SK-N-SH (cell line): ENCODE data around the gene UBE3D. TPM values are rescaled to one million over a fixed set of nuclear protein-coding genes. Genes with fewer than 3 reads are reported as not detected.
A peak's percentile ranks its signal among the peaks of the same experiment; 100 is the strongest.

Experiments
- CTCF ChIA-PET: fragments of 300-600, 350-600 bp; formaldehyde crosslinking; extraction: SDS; loops from one replicate; lab custom pipeline; 2021; lab: Yijun Ruan, JAX
- POLR2A ChIA-PET: fragments of 350-600 bp; sonication (Branson Sonifier 250); formaldehyde crosslinking; extraction: SDS; loops from one replicate; lab custom pipeline; 2020; ENCODE audit warnings: antibody characterized with exemption, inconsistent platforms; lab: Yijun Ruan, JAX
- DNase-seq: peaks from one replicate; pipeline ENCODE4 v3.0.0; 2012
- H2AFZ ChIP-seq: fragments of 200-600 bp; sonication (generic); 2 replicates; pipeline ENCODE4 v1.8.1; 2016; ENCODE audit warnings: antibody characterized with exemption, mild to moderate bottlenecking, low read depth
- H3F3A ChIP-seq: fragments of 200-600 bp; sonication (generic); replicated peaks from 2 replicates; pipeline ENCODE3; 2016; ENCODE audit warnings: antibody characterized with exemption, mild to moderate bottlenecking; ENCODE audit not compliant: insufficient read depth
- H3K27ac ChIP-seq, 2 experiments: fragments of 200-500 bp in 1 of 2; fragments of 200-600 bp in 1 of 2; sonication (Bioruptor generic) in 1 of 2; sonication (generic), shearing (Covaris generic) in 1 of 2; 2 replicates each; pipeline versions ENCODE4 v1.5.1 to v1.6.1; 2014 to 2016; ENCODE audit warnings: low read depth in 2 of 2, inconsistent platforms in 1 of 2, low read length in 1 of 2, mild to moderate bottlenecking in 1 of 2, mixed read lengths in 1 of 2
- H3K27me3 ChIP-seq: fragments of 200-600 bp; sonication (generic), shearing (Covaris generic); 2 replicates; pipeline ENCODE4 v1.6.1; 2016; ENCODE audit warnings: mixed run types; ENCODE audit not compliant: insufficient read depth
- H3K36me3 ChIP-seq, 2 experiments: fragments of 200-500 bp in 1 of 2; fragments of 200-600 bp in 1 of 2; sonication (Bioruptor generic) in 1 of 2; sonication (generic) in 1 of 2; replicated peaks in 1 of 2; 2 replicates each; pipeline versions ENCODE3 to v1.5.1; 2014 to 2016; ENCODE audit warnings: low read length in 1 of 2, mild to moderate bottlenecking in 1 of 2; ENCODE audit not compliant: insufficient read depth in 2 of 2, control insufficient read depth in 1 of 2
- H3K4me1 ChIP-seq, 2 experiments: fragments of 200-500 bp in 1 of 2; fragments of 200-600 bp in 1 of 2; sonication (Bioruptor generic) in 1 of 2; sonication (generic), shearing (Covaris generic) in 1 of 2; 2 replicates each; pipeline versions ENCODE4 v1.5.1 to v1.6.1; 2014 to 2016; ENCODE audit warnings: low read depth in 1 of 2, low read length in 1 of 2, mixed run types in 1 of 2; ENCODE audit not compliant: insufficient read depth in 2 of 2, control insufficient read depth in 1 of 2
- H3K4me2 ChIP-seq: fragments of 200-600 bp; sonication (generic), shearing (Covaris generic); 2 replicates; pipeline ENCODE4 v1.6.1; 2017; ENCODE audit warnings: mixed run types
- H3K4me3 ChIP-seq, 2 experiments: fragments of 200-500 bp in 1 of 2; fragments of 200-600 bp in 1 of 2; sonication (Bioruptor generic) in 1 of 2; sonication (generic), shearing (Covaris generic) in 1 of 2; 2 replicates each; pipeline versions ENCODE4 v1.5.1 to v1.8.1; 2014 to 2016; ENCODE audit warnings: low read depth in 2 of 2, inconsistent platforms in 1 of 2, low read length in 1 of 2, mild to moderate bottlenecking in 1 of 2, mixed read lengths in 1 of 2, moderate library complexity in 1 of 2
- H3K79me2 ChIP-seq: fragments of 200-600 bp; sonication (generic); 2 replicates; pipeline ENCODE4 v1.8.1; 2017; ENCODE audit warnings: mild to moderate bottlenecking; ENCODE audit not compliant: insufficient read depth
- H3K9ac ChIP-seq: fragments of 200-600 bp; sonication (generic); 2 replicates; pipeline ENCODE4 v1.6.1; 2017; ENCODE audit warnings: mixed run types
- H3K9me2 ChIP-seq: fragments of 200-600 bp; sonication (generic); 2 replicates; pipeline ENCODE4 v1.6.1; 2017; ENCODE audit warnings: mixed run types
- H3K9me3 ChIP-seq: fragments of 200-600 bp; sonication (generic); 2 replicates; pipeline ENCODE4 v1.6.1; 2017; ENCODE audit warnings: mixed run types, mild to moderate bottlenecking, moderate library complexity
- H4K20me1 ChIP-seq: fragments of 200-600 bp; sonication (generic); 2 replicates; pipeline ENCODE4 v1.6.1; 2017; ENCODE audit warnings: mild to moderate bottlenecking, mixed run types; ENCODE audit not compliant: insufficient read depth
- CHD2 ChIP-seq: fragments of 150-350 bp; IDR thresholded peaks from 2 replicates; pipeline ENCODE4 v1.6.1; 2018; ENCODE audit warnings: low read length; ENCODE audit not compliant: partially characterized antibody
- ELF1 ChIP-seq: IDR thresholded peaks from 2 replicates; pipeline ENCODE4 v1.4.0; 2012
- EZH2phosphoT487 ChIP-seq: fragments of 200-600 bp; sonication (generic); IDR thresholded peaks from 2 replicates; pipeline ENCODE4 v1.6.1; 2017; ENCODE audit warnings: low read depth, mixed run types, mild to moderate bottlenecking, antibody characterized with exemption, moderate library complexity, borderline replicate concordance
- FOSL2 ChIP-seq: IDR thresholded peaks from 2 replicates; pipeline ENCODE4 v1.4.0; 2012; ENCODE audit warnings: low read depth, mild to moderate bottlenecking, moderate library complexity, borderline replicate concordance
- GABPA ChIP-seq: IDR thresholded peaks from 2 replicates; pipeline ENCODE4 v1.4.0; 2012; ENCODE audit warnings: low read depth, mild to moderate bottlenecking
- IRF3 ChIP-seq: fragments of 150-350 bp; IDR thresholded peaks from 2 replicates; pipeline ENCODE4 v1.6.1; 2016; ENCODE audit warnings: mild to moderate bottlenecking, low read depth, low read length
- POLR2AphosphoS5 ChIP-seq: IDR thresholded peaks from 2 replicates; pipeline ENCODE4 v1.6.1; 2012; ENCODE audit warnings: low read depth, low read length
- RXRA ChIP-seq: IDR thresholded peaks from 2 replicates; pipeline ENCODE4 v1.4.0; 2012; ENCODE audit warnings: low read depth, mild to moderate bottlenecking, borderline replicate concordance
- SIN3A ChIP-seq: IDR thresholded peaks from 2 replicates; pipeline ENCODE4 v1.6.1; 2012; ENCODE audit warnings: low read depth, mild to moderate bottlenecking, low read length, moderate library complexity, borderline replicate concordance
- SMC3 ChIP-seq: IDR thresholded peaks from 2 replicates; pipeline ENCODE4 v1.6.1; 2012; ENCODE audit warnings: low read depth, low read length, improper control_type of control experiment
- TCF12 ChIP-seq: IDR thresholded peaks from 2 replicates; pipeline ENCODE4 v1.4.0; 2012
- YY1 ChIP-seq: IDR thresholded peaks from 2 replicates; pipeline ENCODE4 v1.4.0; 2012; ENCODE audit warnings: low read depth, mild to moderate bottlenecking
- WGBS: methylation state at CpG from one replicate; pipeline ENCODE4 v1.1.6; 2017; ENCODE audit warnings: low lambda C conversion rate; 5-methylcytosine and 5-hydroxymethylcytosine counted together
- polyA plus RNA-seq, 3 experiments: library from polyadenylated mRNA; depleted of rRNA; stranded (reverse); fragments of >200 nt; gene quantifications; 2 replicates each; pipeline ENCODE4 v1.2.3, GENCODE V29; 2012
- TF ChIP-seq, protein P1 (sequence below): IDR thresholded peaks from 2 replicates; pipeline ENCODE4 v1.4.0; 2012; ENCODE audit warnings: low read depth
- TF ChIP-seq, protein P2 (sequence below): IDR thresholded peaks from 2 replicates; pipeline ENCODE4 v1.4.0; 2012; ENCODE audit warnings: low read depth, borderline replicate concordance
- TF ChIP-seq, protein P3 (sequence below): IDR thresholded peaks from 2 replicates; pipeline ENCODE4; 2012

UBE3D gene
- polyA plus RNA-seq, 1 of the 3 experiments (the other 2 are of a cell fraction): 3.4 TPM

- H3K36me3 ChIP-seq: no peaks in the 10 kb centered on the region
- no peaks in the 10 kb centered on the region for H3K27me3 ChIP-seq
- H3K79me2 ChIP-seq: peaks cover 36% of the 10 kb centered on the region
- POLR2A ChIA-PET: no interaction called here
- H3K9me2 ChIP-seq: no peaks in the 10 kb centered on the region
- no peak overlapping the region for H3K27ac ChIP-seq
- CTCF ChIA-PET: interaction anchor here (0.7 to 11.1 kb wide), 5 partner anchors 12 to 444 kb away, joined by 3 to 328 read pairs (median 44); partner anchors contain the start of gene PRSS35
- H3K9ac ChIP-seq: no peak overlapping the region
- no peaks in the 10 kb centered on the region for H3K9me3 ChIP-seq
- TF ChIP-seq ELF1: no peak
- TF ChIP-seq, protein P1, sequence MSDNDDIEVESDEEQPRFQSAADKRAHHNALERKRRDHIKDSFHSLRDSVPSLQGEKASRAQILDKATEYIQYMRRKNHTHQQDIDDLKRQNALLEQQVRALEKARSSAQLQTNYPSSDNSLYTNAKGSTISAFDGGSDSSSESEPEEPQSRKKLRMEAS: no peak
- no peak for TF ChIP-seq IRF3
- TF ChIP-seq TCF12: no peak
- H3F3A ChIP-seq: peaks cover 3% of the 10 kb centered on the region
- H3K4me2 ChIP-seq: no peak overlapping the region; the same call in 1 of the 2 replicates
- H3K4me3 ChIP-seq: no peak overlapping the region
- no peak overlapping the region for H2AFZ ChIP-seq
- no peaks in the 10 kb centered on the region for H4K20me1 ChIP-seq
- peaks cover 3 to 21% of the 10 kb centered on the region in 2 experiments for H3K4me1 ChIP-seq
- no peak for DNase-seq
Observed at GRCh38 chr6:83069633-83070032, 4.0 kb upstream of the UBE3D start.

- H3K79me2 ChIP-seq: peaks cover 37% of the 10 kb centered on the region
- H3K9ac ChIP-seq: peak overlapping the region; percentile 48
- no peaks in the 10 kb centered on the region for H3K27me3 ChIP-seq
- H2AFZ ChIP-seq: peak overlapping the region; percentile 75; the same call in 1 of the 2 replicates
- peak overlapping the region; percentile 93 for H3K4me2 ChIP-seq
- no peak for DNase-seq
- WGBS: 87% methylated on average over 6 of the region's 6 CpGs
- CTCF ChIA-PET: interaction anchor here (1.3 to 11.1 kb wide), 9 partner anchors 15 to 445 kb away, joined by 4 to 328 read pairs (median 21); partner anchors contain the start of genes PGM3, PRSS35 and RWDD2A
- H4K20me1 ChIP-seq: no peaks in the 10 kb centered on the region
- peak overlapping the region in 1 of 2 experiments; percentile 64; a peak in 2 of 4 replicates for H3K27ac ChIP-seq
- POLR2A ChIA-PET: no interaction called here
- H3K4me1 ChIP-seq: peaks cover 3 to 21% of the 10 kb centered on the region in 2 experiments
- no peak for TF ChIP-seq FOSL2
- no peak for TF ChIP-seq GABPA
- TF ChIP-seq, protein P2, sequence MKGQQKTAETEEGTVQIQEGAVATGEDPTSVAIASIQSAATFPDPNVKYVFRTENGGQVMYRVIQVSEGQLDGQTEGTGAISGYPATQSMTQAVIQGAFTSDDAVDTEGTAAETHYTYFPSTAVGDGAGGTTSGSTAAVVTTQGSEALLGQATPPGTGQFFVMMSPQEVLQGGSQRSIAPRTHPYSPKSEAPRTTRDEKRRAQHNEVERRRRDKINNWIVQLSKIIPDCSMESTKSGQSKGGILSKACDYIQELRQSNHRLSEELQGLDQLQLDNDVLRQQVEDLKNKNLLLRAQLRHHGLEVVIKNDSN: no peak
- TF ChIP-seq POLR2AphosphoS5: no peak
- TF ChIP-seq SIN3A: no peak
- TF ChIP-seq EZH2phosphoT487: no peak
- TF ChIP-seq CHD2: no peak
- TF ChIP-seq YY1: no peak
- TF ChIP-seq TCF12: no peak
- no peak for TF ChIP-seq ELF1
- no peak for TF ChIP-seq RXRA
- TF ChIP-seq, protein P1: no peak
- TF ChIP-seq, protein P3, sequence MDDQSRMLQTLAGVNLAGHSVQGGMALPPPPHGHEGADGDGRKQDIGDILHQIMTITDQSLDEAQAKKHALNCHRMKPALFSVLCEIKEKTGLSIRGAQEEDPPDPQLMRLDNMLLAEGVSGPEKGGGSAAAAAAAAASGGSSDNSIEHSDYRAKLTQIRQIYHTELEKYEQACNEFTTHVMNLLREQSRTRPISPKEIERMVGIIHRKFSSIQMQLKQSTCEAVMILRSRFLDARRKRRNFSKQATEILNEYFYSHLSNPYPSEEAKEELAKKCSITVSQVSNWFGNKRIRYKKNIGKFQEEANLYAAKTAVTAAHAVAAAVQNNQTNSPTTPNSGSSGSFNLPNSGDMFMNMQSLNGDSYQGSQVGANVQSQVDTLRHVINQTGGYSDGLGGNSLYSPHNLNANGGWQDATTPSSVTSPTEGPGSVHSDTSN: no peak
- TF ChIP-seq SMC3: no peak
- H3K9me2 ChIP-seq: no peaks in the 10 kb centered on the region
- H3K9me3 ChIP-seq: no peaks in the 10 kb centered on the region
- no peaks in the 10 kb centered on the region for H3K36me3 ChIP-seq
- peaks cover 3% of the 10 kb centered on the region for H3F3A ChIP-seq
- peak overlapping the region; percentile 76 to 95 for H3K4me3 ChIP-seq
Observed at GRCh38 chr6:83068616-83069015, 3.0 kb upstream of the UBE3D start.
